Measurements from ENCODE around the gene ANXA3.
"Not testable (repeated sequence)": the region's sequence is repeated elsewhere in the genome, so short reads cannot be mapped to it uniquely, and the experiment has no call there.

ANXA3 gene

DNA sequence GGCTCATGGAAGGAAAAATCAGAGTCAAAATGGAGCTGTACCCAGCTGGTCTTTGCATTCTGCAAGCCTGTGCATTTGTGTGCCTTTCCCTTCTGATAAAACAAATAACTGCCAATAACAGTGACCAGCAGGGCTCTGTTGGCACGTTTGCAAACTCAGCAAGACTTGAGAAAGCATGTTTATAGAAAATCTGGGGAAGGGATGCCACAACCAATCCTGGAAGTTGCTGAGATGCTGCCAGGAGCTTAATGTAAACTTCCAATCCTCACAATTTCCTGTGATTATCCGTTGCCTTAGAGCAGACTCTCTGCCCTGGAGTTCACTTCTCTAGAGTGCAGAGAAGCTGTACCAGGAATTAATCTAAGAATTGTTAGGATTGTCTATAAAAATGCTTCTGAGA is 6.9 kb upstream of the ANXA3 start:
- Histone ChIP-seq H3K27me3 (ENCODE audit: control insufficient read depth, insufficient read depth, low read length) (peaks cover 4% of the 10 kb centered on the region), H3K9me3 (ENCODE audit: control insufficient read depth, low read depth, low read length) (no peaks in the 10 kb centered on the region), H3K9ac (ENCODE audit: low read length) (no peak overlapping the region), H3K4me3 (ENCODE audit: low read length) (no peak overlapping the region), H3K4me1 (ENCODE audit: control insufficient read depth, low read depth, low read length) (no peaks in the 10 kb centered on the region), H3K27ac (ENCODE audit: low read length) (no peak overlapping the region), H3K36me3 (ENCODE audit: control insufficient read depth, low read depth, low read length) (peaks cover 16% of the 10 kb centered on the region)

DNA sequence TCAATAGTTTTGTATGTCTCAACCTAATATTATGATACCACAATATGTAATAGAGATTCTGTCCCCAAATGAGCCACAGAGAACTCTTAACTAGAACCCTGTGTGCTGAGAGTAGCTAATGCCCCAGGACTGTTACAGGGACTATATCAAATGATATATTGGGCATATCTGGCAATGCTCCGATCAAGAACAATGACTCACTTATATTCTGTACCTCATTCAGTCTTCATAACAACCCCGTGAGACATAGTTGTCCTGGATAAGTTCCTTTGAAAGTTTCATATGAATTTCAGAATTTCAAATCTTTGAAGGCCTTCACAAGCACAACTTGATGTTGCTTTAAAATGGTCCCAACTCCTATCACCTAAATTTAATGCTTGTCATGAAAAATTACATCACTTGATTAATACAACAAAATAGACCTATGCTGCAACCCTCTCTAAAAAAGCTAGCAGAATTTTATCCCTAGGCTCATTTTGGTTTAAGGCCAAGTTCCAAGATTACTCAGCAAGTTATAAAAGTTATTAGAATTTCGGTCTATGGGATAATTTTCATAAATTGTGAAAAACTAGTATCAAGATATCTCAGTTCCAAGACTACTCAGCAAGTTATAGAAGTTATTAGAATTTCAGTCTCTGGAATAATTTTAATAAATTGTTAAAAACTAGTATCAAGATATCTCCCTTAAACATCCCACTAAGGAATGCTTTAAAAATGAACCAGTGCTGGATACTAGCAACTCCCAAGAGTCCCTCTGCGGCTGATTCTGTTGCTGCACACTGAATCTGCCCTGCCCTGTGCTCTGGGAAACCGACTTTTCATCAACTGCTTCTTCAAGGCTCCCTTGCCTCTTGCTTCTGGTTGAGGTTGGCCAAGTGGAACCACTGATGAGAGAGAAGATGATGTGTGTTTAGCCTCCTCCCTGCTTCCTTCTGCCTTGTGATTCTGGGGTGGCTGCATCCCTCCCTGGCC is 6.0 kb upstream of the ANXA3 start:
- peaks cover 12% of the 10 kb centered on the region for H3K27me3 ChIP-seq (ENCODE audit: control insufficient read depth, insufficient read depth, low read length)
- no peak overlapping the region for H3K9ac ChIP-seq (ENCODE audit: low read length)
- no peak overlapping the region for H3K27ac ChIP-seq (ENCODE audit: low read length)
- peaks cover 11% of the 10 kb centered on the region for H3K36me3 ChIP-seq (ENCODE audit: control insufficient read depth, low read depth, low read length)
- H3K4me3 ChIP-seq (ENCODE audit: low read length) = no peak overlapping the region
- peaks cover 7% of the 10 kb centered on the region for H3K4me1 ChIP-seq (ENCODE audit: control insufficient read depth, low read depth, low read length)
- H3K9me3 ChIP-seq (ENCODE audit: control insufficient read depth, low read depth, low read length) = no peaks in the 10 kb centered on the region

DNA sequence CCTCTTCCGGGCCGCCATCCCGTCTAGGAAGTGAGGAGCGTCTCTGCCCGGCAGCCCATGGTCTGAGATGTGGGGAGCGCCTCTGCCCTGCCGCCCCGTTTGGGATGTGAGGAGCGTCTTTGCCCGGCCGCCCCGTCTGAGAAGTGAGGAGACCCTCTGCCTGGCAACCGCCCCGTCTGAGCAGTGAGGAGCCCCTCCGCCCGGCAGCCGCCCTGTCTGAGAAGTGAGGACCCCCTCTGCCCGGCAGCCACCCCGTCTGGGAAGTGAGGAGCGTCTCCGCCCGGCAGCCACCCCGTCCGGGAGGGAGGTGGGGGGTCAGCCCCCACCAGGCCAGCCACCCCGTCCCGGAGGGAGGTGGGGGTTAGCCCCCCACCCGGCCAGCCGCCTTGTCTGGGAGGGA is 3.7 kb upstream of the ANXA3 start:
- H3K4me3 ChIP-seq (ENCODE audit: low read length); H3K9me3 ChIP-seq (ENCODE audit: control insufficient read depth, low read depth, low read length); H3K36me3 ChIP-seq (ENCODE audit: control insufficient read depth, low read depth, low read length); H3K27ac ChIP-seq (ENCODE audit: low read length); H3K9ac ChIP-seq (ENCODE audit: low read length): not testable (repeated sequence)
- H3K27me3 ChIP-seq (ENCODE audit: control insufficient read depth, insufficient read depth, low read length) = peaks cover 35% of the 10 kb centered on the region
- peaks cover 18% of the 10 kb centered on the region for H3K4me1 ChIP-seq (ENCODE audit: control insufficient read depth, low read depth, low read length)

DNA sequence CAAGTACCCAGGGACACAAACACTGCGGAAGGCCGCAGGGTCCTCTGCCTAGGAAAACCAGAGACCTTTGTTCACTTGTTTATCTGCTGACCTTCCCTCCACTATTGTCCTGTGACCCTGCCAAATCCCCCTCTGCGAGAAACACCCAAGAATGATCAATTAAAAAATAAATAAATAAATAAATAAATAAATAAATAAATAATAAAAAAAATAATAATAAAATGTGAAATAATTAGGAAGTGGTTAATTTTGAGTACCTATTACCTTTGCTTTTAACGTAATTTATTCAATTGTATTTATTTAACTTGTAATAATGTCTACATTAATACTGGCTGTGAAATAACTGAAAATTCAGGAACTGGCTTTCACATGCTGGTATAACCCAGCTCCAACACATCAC is 2.7 kb upstream of the ANXA3 start:
- not testable (repeated sequence) for H3K9ac ChIP-seq (ENCODE audit: low read length); H3K4me3 ChIP-seq (ENCODE audit: low read length); H3K9me3 ChIP-seq (ENCODE audit: control insufficient read depth, low read depth, low read length); H3K36me3 ChIP-seq (ENCODE audit: control insufficient read depth, low read depth, low read length); H3K27ac ChIP-seq (ENCODE audit: low read length)
- H3K4me1 ChIP-seq (ENCODE audit: control insufficient read depth, low read depth, low read length) = peaks cover 28% of the 10 kb centered on the region
- peaks cover 40% of the 10 kb centered on the region for H3K27me3 ChIP-seq (ENCODE audit: control insufficient read depth, insufficient read depth, low read length)

DNA sequence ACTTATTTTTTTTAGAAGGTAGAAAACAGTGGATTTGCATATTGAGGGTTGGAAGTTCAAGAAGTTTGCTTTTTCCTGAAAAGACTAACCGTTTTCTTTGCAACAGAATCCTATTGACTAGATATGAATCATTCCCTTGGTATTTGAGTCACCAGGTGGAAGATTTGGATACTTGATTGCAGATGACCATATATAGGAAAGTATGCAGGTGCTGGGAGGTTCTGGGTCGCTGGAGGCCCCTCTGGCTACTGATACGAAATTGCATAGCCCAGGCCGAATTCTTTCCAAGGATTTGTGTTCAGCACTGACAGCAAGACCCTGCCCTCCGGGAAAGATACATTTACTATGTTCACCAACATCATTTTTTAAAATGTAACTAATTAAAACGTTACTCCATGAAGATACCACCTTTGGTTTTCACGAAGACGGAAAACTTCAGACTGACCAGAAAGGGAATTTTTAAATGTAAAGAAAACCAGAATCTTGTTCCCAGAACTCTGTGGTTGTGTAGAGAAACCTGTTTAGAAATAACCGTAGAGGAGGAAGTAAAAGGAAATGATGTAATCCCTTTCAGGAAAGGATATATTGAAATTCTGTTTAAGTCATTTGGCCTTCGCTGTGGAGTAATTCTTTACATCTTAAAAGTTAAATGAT is 946 bp downstream of the ANXA3 start:
- Histone ChIP-seq H3K9ac (ENCODE audit: low read length) (peak overlapping the region; percentile 92), H3K4me1 (ENCODE audit: control insufficient read depth, low read depth, low read length) (peaks cover 28% of the 10 kb centered on the region), H3K9me3 (ENCODE audit: control insufficient read depth, low read depth, low read length) (no peaks in the 10 kb centered on the region), H3K36me3 (ENCODE audit: control insufficient read depth, low read depth, low read length) (no peaks in the 10 kb centered on the region), H3K27ac (ENCODE audit: low read length) (peak overlapping the region; percentile 77), H3K27me3 (ENCODE audit: control insufficient read depth, insufficient read depth, low read length) (peaks cover 40% of the 10 kb centered on the region), H3K4me3 (ENCODE audit: low read length) (peak overlapping the region; percentile 85)

DNA sequence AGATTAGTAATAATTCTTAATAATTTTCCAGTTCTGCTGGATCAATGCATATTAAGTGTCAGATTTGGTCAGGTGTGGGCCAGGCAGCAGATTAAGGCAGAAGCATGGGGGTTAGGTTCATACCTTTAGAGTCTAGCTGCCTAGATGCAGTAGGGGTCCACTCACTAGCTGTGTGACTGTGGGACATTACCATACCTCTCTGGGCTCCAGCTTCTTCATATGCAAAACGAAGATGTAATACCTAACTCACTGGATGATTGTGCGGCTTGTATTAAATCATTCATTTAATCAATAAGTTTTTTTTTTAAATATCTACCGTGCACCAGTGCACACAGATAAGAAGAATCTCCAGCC is 1.4 kb downstream of the ANXA3 start:
- H3K27ac ChIP-seq (ENCODE audit: low read length) = no peak overlapping the region
- H3K4me3 ChIP-seq (ENCODE audit: low read length) = peak overlapping the region; percentile 85
- H3K9me3 ChIP-seq (ENCODE audit: control insufficient read depth, low read depth, low read length) = no peaks in the 10 kb centered on the region
- H3K27me3 ChIP-seq (ENCODE audit: control insufficient read depth, insufficient read depth, low read length) = peaks cover 40% of the 10 kb centered on the region
- H3K9ac ChIP-seq (ENCODE audit: low read length) = peak overlapping the region; percentile 92
- H3K36me3 ChIP-seq (ENCODE audit: control insufficient read depth, low read depth, low read length) = no peaks in the 10 kb centered on the region
- peaks cover 28% of the 10 kb centered on the region for H3K4me1 ChIP-seq (ENCODE audit: control insufficient read depth, low read depth, low read length)

DNA sequence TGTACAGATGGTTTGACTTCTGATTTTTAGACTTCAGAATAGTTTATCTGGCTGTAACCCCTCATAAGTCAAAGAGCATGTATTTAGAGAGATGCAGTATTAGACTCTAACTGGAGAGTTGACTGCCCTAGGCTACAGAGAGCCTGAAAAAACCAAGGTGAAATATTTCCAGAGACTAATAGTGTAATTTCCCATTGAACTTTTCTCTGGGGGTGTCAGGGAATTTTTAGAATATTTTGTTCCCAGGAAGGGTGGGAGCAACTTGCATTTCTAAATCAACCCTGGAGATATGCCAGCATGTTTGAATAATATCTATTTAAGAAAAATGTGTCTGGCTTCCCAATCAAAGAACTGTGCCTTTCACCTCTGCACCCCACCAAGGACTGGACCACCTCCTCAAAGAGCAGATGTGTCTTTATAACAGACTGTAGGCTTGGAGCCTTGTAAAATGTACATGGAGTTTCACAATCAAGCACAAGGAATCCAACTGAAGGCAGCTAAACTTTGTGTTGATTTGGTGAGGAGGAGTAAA is 2.0 kb downstream of the ANXA3 start:
- H3K36me3 ChIP-seq (ENCODE audit: control insufficient read depth, low read depth, low read length) = no peaks in the 10 kb centered on the region
- H3K9me3 ChIP-seq (ENCODE audit: control insufficient read depth, low read depth, low read length) = no peaks in the 10 kb centered on the region
- no peak overlapping the region for H3K4me3 ChIP-seq (ENCODE audit: low read length)
- H3K9ac ChIP-seq (ENCODE audit: low read length) = no peak overlapping the region
- H3K4me1 ChIP-seq (ENCODE audit: control insufficient read depth, low read depth, low read length) = peaks cover 28% of the 10 kb centered on the region
- no peak overlapping the region for H3K27ac ChIP-seq (ENCODE audit: low read length)
- peaks cover 40% of the 10 kb centered on the region for H3K27me3 ChIP-seq (ENCODE audit: control insufficient read depth, insufficient read depth, low read length)

DNA sequence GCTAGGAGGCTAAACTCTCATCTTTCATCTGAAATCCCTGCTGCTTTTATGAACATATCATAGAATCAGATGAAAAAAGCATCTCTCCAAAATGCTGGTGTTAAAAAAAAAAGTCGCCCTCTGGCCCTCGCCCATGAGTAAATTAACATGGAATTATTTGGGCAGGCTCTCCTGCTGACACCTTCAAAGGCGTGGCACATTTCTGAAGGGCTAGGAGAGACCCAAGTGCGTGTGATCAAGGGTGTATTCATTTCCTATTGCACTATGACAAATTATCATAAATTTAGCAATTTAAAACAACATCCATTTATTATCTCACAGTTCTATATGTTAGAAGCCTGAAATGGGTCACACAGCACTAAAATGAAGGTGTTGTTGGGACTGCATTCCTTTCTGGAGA is 5.1 kb downstream of the ANXA3 start:
- no peaks in the 10 kb centered on the region for H3K36me3 ChIP-seq (ENCODE audit: control insufficient read depth, low read depth, low read length)
- no peak overlapping the region for H3K9ac ChIP-seq (ENCODE audit: low read length)
- H3K4me1 ChIP-seq (ENCODE audit: control insufficient read depth, low read depth, low read length) = peaks cover 22% of the 10 kb centered on the region
- no peaks in the 10 kb centered on the region for H3K9me3 ChIP-seq (ENCODE audit: control insufficient read depth, low read depth, low read length)
- H3K4me3 ChIP-seq (ENCODE audit: low read length) = no peak overlapping the region
- H3K27me3 ChIP-seq (ENCODE audit: control insufficient read depth, insufficient read depth, low read length) = peaks cover 17% of the 10 kb centered on the region
- H3K27ac ChIP-seq (ENCODE audit: low read length) = no peak overlapping the region

DNA sequence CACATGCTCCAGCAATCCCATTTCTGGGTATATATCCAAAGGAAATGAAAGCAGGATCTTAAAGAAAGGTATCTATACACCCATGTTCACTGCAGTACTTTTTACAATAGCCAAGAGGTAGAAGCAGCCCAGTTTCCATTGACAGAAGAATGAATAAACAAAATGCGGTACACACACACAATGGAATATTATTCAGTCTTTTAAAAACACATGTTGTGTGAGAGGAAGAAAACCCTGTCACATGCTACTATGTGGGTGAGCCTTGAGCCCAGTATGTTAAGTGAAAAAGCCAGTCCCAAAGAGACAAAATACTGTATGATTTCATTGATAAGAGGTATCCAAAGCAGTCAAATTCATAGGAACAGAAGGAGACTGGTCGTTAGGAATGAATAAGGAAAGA is 6.3 kb downstream of the ANXA3 start:
- Histone ChIP-seq H3K27ac (ENCODE audit: low read length) (no peak overlapping the region), H3K9ac (ENCODE audit: low read length) (no peak overlapping the region)

DNA sequence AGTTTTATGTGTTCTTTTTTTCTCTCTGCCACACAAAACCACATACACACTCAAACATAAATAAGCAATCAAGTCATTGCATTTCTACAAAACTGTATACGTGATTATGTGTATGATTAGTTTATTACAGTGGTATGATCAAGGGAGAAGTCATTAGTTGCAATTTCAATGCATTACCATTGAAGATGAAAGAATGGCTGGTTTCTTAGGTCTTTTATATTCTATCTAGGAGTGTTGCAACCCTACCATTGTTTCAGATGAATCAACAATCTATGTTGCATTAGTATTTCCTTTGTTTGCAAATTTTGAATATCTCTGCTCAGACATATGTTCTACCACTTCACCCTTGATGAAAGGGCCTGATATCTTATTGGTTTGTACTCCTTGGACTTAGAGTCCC is 6.8 kb downstream of the ANXA3 start:
- Histone ChIP-seq H3K9me3 (ENCODE audit: control insufficient read depth, low read depth, low read length) (no peaks in the 10 kb centered on the region), H3K36me3 (ENCODE audit: control insufficient read depth, low read depth, low read length) (no peaks in the 10 kb centered on the region)

More for the DNA sequence above, 6.3 kb downstream of the ANXA3 start:
- Histone ChIP-seq H3K4me1 (ENCODE audit: control insufficient read depth, low read depth, low read length) (peaks cover 21% of the 10 kb centered on the region), H3K36me3 (ENCODE audit: control insufficient read depth, low read depth, low read length) (no peaks in the 10 kb centered on the region), H3K9me3 (ENCODE audit: control insufficient read depth, low read depth, low read length) (no peaks in the 10 kb centered on the region), H3K27me3 (ENCODE audit: control insufficient read depth, insufficient read depth, low read length) (peaks cover 6% of the 10 kb centered on the region), H3K4me3 (ENCODE audit: low read length) (no peak overlapping the region)

DNA sequence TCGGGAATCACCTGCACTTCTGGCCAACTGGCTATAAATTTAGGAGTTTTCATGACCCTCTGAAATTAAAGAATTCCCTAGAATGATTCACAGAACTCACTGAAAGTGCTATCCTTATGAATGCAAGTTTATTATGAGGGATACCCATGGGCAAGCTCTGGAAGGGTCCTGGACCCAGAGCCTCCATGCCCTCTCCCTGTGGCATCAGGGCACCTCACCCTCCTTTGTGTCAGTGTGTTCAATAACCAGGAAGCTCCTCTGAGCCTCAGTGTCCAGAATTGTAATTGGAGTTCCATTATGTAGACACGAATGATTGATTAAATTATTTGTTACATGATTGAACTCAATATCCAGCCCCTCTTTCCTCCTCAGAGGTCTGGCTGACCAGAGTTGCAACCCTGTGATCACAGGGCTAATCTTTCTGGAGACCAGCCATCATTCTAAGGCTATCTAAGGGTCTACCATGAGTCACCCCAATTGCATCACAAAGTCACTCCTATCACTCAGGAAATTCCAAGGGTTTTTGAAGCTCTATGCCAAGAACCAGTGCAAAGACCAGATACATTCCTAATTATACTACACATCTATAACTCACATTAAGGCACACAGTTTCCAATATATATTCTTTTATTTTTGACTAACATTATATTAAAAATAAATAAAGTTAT is 8.9 kb downstream of the ANXA3 start:
- H3K9me3 ChIP-seq (ENCODE audit: control insufficient read depth, low read depth, low read length) = no peaks in the 10 kb centered on the region
- H3K4me1 ChIP-seq (ENCODE audit: control insufficient read depth, low read depth, low read length) = peaks cover 11% of the 10 kb centered on the region
- no peaks in the 10 kb centered on the region for H3K36me3 ChIP-seq (ENCODE audit: control insufficient read depth, low read depth, low read length)
- H3K4me3 ChIP-seq (ENCODE audit: low read length) = no peak overlapping the region
- no peak overlapping the region for H3K27ac ChIP-seq (ENCODE audit: low read length)
- H3K9ac ChIP-seq (ENCODE audit: low read length) = no peak overlapping the region
- H3K27me3 ChIP-seq (ENCODE audit: control insufficient read depth, insufficient read depth, low read length) = no peaks in the 10 kb centered on the region

More for the DNA sequence above, 6.8 kb downstream of the ANXA3 start:
- no peak overlapping the region for H3K27ac ChIP-seq (ENCODE audit: low read length)
- no peak overlapping the region for H3K4me3 ChIP-seq (ENCODE audit: low read length)
- H3K27me3 ChIP-seq (ENCODE audit: control insufficient read depth, insufficient read depth, low read length) = peaks cover under 1% of the 10 kb centered on the region
- H3K4me1 ChIP-seq (ENCODE audit: control insufficient read depth, low read depth, low read length) = peaks cover 15% of the 10 kb centered on the region
- H3K9ac ChIP-seq (ENCODE audit: low read length) = no peak overlapping the region
